OCI-LY7 (cell line): Measurements from ENCODE around the gene REC8. TPM values are rescaled to one million over a fixed set of nuclear protein-coding genes. Genes with fewer than 3 reads are reported as not detected.

Source experiments
- BruUV-seq: library from RNA; stranded (reverse); fragments of 400-500 nt; replicated peaks from 2 replicates; lab custom pipeline; 2021; lab: Mats Ljungman, UMichigan
- CTCF ChIA-PET: fragments of 300-600 bp; sonication (Branson Sonifier 250); formaldehyde crosslinking; loops from one replicate; lab custom pipeline; 2022; ENCODE audit warnings: antibody characterized with exemption; ENCODE audit not compliant: unreplicated experiment; lab: Charles Lee
- POLR2A ChIA-PET: fragments of 300-600 bp; sonication (Branson Sonifier 250); formaldehyde crosslinking; loops from one replicate; lab custom pipeline; 2022; ENCODE audit warnings: antibody characterized with exemption; lab: Charles Lee
- DNase-seq: peaks from one replicate; pipeline ENCODE4 v3.0.0-alpha.2; 2015; ENCODE audit warnings: low spot score
- H2AFZ ChIP-seq: fragments of 200-600 bp; sonication (generic), shearing (Covaris generic); 2 replicates; pipeline ENCODE4 v1.6.1; 2014; ENCODE audit warnings: mild to moderate bottlenecking, antibody characterized with exemption, low read length, moderate library complexity
- H3K27ac ChIP-seq: fragments of 200-600 bp; sonication (generic); 2 replicates; pipeline ENCODE4 v1.5.1; 2014; ENCODE audit warnings: mixed run types, low read depth, mild to moderate bottlenecking, moderate library complexity, low read length, inconsistent platforms; ENCODE audit not compliant: poor library complexity, severe bottlenecking
- H3K36me3 ChIP-seq: fragments of 200-600 bp; sonication (generic); 2 replicates; pipeline ENCODE4 v1.6.1; 2014; ENCODE audit warnings: mild to moderate bottlenecking, antibody characterized with exemption, low read length, moderate library complexity, mixed read lengths; ENCODE audit not compliant: insufficient read depth
- H3K4me1 ChIP-seq: fragments of 200-600 bp; sonication (generic); 2 replicates; pipeline ENCODE4 v1.5.1; 2014; ENCODE audit warnings: mild to moderate bottlenecking, low read length; ENCODE audit not compliant: insufficient read depth, poor library complexity, severe bottlenecking
- H3K4me2 ChIP-seq: fragments of 200-600 bp; sonication (generic); 2 replicates; pipeline ENCODE4 v1.6.1; 2014; ENCODE audit warnings: mild to moderate bottlenecking, low read length
- H3K4me3 ChIP-seq: fragments of 200-600 bp; sonication (generic); 2 replicates; pipeline ENCODE4 v1.5.1; 2014; ENCODE audit warnings: mild to moderate bottlenecking, low read depth, low read length; ENCODE audit not compliant: poor library complexity, severe bottlenecking
- H3K79me2 ChIP-seq: fragments of 200-600 bp; sonication (generic); 2 replicates; pipeline ENCODE4 v1.6.1; 2016; ENCODE audit warnings: low read depth, mild to moderate bottlenecking, low read length, moderate library complexity, mixed read lengths; ENCODE audit not compliant: insufficient read depth
- H3K9me2 ChIP-seq: fragments of 200-600 bp; sonication (generic); 2 replicates; pipeline ENCODE4 v1.6.1; 2016; ENCODE audit warnings: mild to moderate bottlenecking, low read length, mixed read lengths; ENCODE audit not compliant: insufficient read depth
- H3K9me3 ChIP-seq: fragments of 200-600 bp; sonication (generic); 2 replicates; pipeline ENCODE4 v1.6.1; 2014; ENCODE audit warnings: mild to moderate bottlenecking, mixed run types, low read length, mixed read lengths
- H4K20me1 ChIP-seq: fragments of 200-600 bp; sonication (generic); 2 replicates; pipeline ENCODE4 v1.6.1; 2014; ENCODE audit warnings: mild to moderate bottlenecking, antibody characterized with exemption, low read length, moderate library complexity, mixed read lengths; ENCODE audit not compliant: insufficient read depth
- CTCF ChIP-seq: fragments of 200-600 bp; sonication (generic); conservative IDR thresholded peaks from 2 replicates; pipeline ENCODE4 v1.5.1; 2014; ENCODE audit warnings: mild to moderate bottlenecking, antibody characterized with exemption, low read length, moderate library complexity, mixed read lengths
- EZH2phosphoT487 ChIP-seq: fragments of 200-600 bp; sonication (generic); IDR thresholded peaks from 2 replicates; pipeline ENCODE4 v1.6.1; 2018; ENCODE audit warnings: low read depth, borderline replicate concordance, mild to moderate bottlenecking, mixed run types, antibody characterized with exemption, low read length, moderate library complexity, mixed read lengths
- intact Hi-C: fragments of 100-400 bp; cut with micrococcal nuclease; formaldehyde crosslinking; loops from one replicate; pipeline ENCODE4 v1.10.0; 2022; ENCODE audit not compliant: unreplicated experiment
- total RNA-seq, 2 experiments: library from RNA; depleted of rRNA in 1 of 2; stranded (reverse); fragments of >200 nt in 1 of 2; shearing (Covaris generic) in 1 of 2; gene quantifications; 2 replicates each; pipeline ENCODE4 v1.2.3, GENCODE V29; 2014 to 2022

The REC8 gene
- total RNA-seq, 2 experiments from 2014 or later, result 9.8 to 14.2 TPM

DNA sequence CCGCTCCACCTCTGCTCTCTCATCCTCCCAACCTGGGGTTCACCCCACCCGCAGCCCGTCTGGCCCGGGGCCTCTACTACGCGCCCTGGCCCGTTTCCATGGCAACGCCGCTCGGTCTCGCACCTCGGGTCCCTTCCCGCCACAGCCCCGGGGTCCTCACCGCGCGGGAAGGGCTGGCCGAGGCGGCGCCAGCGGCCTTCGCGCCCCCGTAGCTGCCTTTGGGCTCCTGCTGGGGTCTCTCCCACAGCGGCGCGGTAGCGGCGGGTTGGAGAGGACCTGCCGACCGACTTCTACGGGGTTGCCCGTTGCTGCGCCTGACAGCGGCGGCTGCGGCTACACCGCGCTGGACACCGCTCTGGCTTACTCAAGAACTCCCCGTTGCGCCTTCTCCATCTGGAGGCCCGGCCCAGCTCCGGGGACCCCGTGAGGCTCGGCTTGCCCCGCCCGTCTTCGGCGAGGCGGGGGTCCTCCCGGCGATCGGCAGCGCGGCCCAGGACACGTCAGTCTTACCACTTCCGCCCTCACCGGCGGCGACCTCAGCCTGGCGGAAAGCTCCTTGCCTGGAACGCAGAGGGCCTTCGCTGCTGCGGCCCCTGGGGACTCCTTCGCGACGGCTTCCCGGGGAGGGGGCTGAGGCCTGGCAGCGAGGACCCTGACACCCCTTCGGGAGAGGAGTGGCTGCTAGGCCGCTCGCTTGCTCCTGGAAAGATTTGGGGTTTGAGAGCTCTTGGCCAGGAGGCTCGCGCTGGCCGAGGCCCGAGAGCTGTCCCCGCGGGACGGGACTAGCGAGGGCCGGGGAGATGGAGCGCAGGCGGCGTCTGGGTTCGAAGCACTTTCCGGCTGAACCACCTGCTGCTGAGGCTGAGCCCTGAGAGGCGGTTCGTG is 23.5 kb downstream of the REC8 start, which contains the start of gene TM9SF1:
Gene TM9SF1, minus strand, starts transcription at position 256 of the 885 bp plus-strand sequence. CDS start 422 bp downstream, outside the sequence.
- peaks cover 17% of the 10 kb centered on the region; the same call in 1 of the 2 replicates for H3K79me2 ChIP-seq
- no peaks in the 10 kb centered on the region for H3K9me2 ChIP-seq
- H3K4me1 ChIP-seq, result peaks cover 26% of the 10 kb centered on the region
- H4K20me1 ChIP-seq, result no peaks in the 10 kb centered on the region
- no peaks in the 10 kb centered on the region for H3K9me3 ChIP-seq
- peak within 1 kb of the TSS; percentile 32 for H2AFZ ChIP-seq
- H3K27ac ChIP-seq, result peak within 1 kb of the TSS; percentile 86
- peaks cover 38% of the 10 kb centered on the region for H3K36me3 ChIP-seq
- ChIA-PET POLR2A (interaction anchor here (0.5 to 2.3 kb wide), 9 partner anchors 18 to 85 kb away, joined by 4 to 18 read pairs (median 6); partner anchors contain the start of genes CHMP4A, DCAF11, EMC9 and NRL), CTCF (interaction anchor here (0.7 to 1.0 kb wide), 3 partner anchors 15 to 1745 kb away, joined by 3 to 4 read pairs (median 4); no protein-coding TSS in a partner anchor)
- DNase-seq, result peak; percentile 93
- intact Hi-C loops, result loop anchor here (1.0 to 5.0 kb wide), 2 partner anchors 18 to 172 kb away; partner anchors contain the start of genes CHMP4A and NFATC4
- peak within 1 kb of the TSS; percentile 91 for H3K4me2 ChIP-seq
- TF ChIP-seq EZH2phosphoT487 (no peak), CTCF (no peak)
- H3K4me3 ChIP-seq, result peak within 1 kb of the TSS; percentile 75
- no TSS peak for BruUV-seq

DNA sequence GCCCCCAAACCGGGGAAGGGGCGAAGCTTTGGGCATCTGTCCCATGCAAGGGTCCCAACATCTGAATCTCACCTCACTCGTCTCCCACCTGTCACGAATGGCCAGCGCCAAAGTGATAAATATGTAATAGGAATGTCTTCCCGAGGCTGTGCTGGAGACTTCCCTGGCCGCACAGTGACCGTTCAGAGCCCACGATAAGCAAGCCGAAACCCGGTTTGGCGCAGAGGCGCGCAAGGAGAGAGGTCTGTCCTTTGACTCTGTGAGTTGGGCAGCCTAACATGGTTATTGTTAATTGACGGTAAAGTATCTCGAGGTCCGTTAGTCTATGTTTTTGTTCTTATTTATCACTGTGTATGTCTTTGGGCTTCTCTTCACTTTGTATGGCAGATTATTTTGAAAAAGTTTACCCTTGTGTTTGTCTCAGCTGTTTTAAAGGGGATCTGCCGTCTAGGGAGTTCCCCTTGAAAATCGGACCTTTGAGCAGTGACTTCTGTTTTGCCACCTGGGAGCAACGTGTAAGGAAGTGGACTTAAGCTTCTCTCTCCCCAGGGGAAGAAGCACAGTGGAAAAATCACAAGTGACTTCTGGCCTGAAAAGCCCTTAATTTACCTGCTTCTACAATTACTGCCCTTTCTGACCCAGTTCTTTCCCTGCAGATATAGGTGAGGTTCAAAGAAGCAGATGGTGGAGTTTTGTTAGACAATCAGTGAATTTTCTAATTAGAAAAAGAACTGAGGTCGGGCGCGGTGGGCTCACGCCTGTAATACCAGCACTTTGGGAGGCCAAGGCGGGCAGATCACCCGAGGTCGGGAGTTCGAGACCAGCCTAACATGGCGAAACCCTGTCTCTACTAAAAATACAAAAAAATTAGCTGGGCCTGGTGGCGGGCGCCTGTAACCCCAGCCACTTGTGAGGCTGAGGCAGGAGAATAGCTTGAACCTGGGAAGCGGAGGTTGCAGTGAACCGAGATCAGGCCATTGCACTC is 24.5 kb downstream of the REC8 start:
- Histone ChIP-seq H3K9me2 (no peaks in the 10 kb centered on the region), H4K20me1 (no peaks in the 10 kb centered on the region), H3K9me3 (0 out of 2 replicates have a peak, but pooled peaks cover 3% of the 10 kb centered on the region), H3K4me3 (peak overlapping the region; percentile 75), H3K4me2 (peak overlapping the region; percentile 91), H3K36me3 (peaks cover 44% of the 10 kb centered on the region), H3K27ac (peak overlapping the region; percentile 86), H2AFZ (peak overlapping the region; percentile 32; the same call in 1 of the 2 replicates), H3K4me1 (peaks cover 26% of the 10 kb centered on the region), H3K79me2 (peaks cover 17% of the 10 kb centered on the region; the same call in 1 of the 2 replicates)
- intact Hi-C loops, result loop anchor here (1.0 to 5.0 kb wide), 2 partner anchors 17 to 171 kb away; partner anchors contain the start of genes CHMP4A and NFATC4
- CTCF ChIA-PET, result interaction anchor here (0.5 to 1.0 kb wide), 3 partner anchors 15 to 88 kb away, joined by 3 to 4 read pairs (median 4); partner anchors contain the start of gene PSME1
- TF ChIP-seq EZH2phosphoT487, result no peak
- TF ChIP-seq CTCF, result no peak
- TSS peak; percentile 85 for BruUV-seq
- peak; percentile 71 for DNase-seq
- POLR2A ChIA-PET, result interaction anchor here (0.7 to 2.3 kb wide), 8 partner anchors 14 to 86 kb away, joined by 3 to 18 read pairs (median 5); partner anchors contain the start of genes CHMP4A, EMC9, PSME1 and PSME2
